Heart left ventricle (tissue), 16 donors: ENCODE data around the gene HNRNPC. TPM values are rescaled to one million over a fixed set of nuclear protein-coding genes. Genes with fewer than 3 reads are reported as not detected.

Source experiments
- ATAC-seq, 4 donors: fragments of 200-7000 bp; cut with Tn5 transposase; one replicate each; pipeline ENCODE4 v1.9.1; 2020 to 2022; ENCODE audit warnings: moderate library complexity in 4 of 4, mild to moderate bottlenecking in 3 of 4, moderate number of reproducible peaks in 1 of 4
- DNase-seq, 5 donors: peaks; one replicate each; pipeline ENCODE4 v3.0.0-alpha.2; 2020
- H3K27ac ChIP-seq, 12 donors: fragments of 200-600 bp; sonication (generic) in 4 of 12; one replicate each; pipeline versions ENCODE4 v1.5.0 to v1.8.0; 2016 to 2022; ENCODE audit warnings: mild to moderate bottlenecking in 2 of 12
- H3K27me3 ChIP-seq, 9 donors: fragments of 200-600 bp; sonication (generic) in 2 of 9; one replicate each; pipeline versions ENCODE4 v1.5.1 to v1.8.0; 2016 to 2022; ENCODE audit warnings: mild to moderate bottlenecking in 3 of 9
- H3K36me3 ChIP-seq, 9 donors: fragments of 200-600 bp; sonication (generic) in 2 of 9; one replicate each; pipeline versions ENCODE4 v1.5.0 to v1.8.0; 2018 to 2022; ENCODE audit warnings: mild to moderate bottlenecking in 2 of 9
- H3K4me1 ChIP-seq, 12 donors: fragments of 200-600 bp; sonication (generic) in 4 of 12; one replicate each; pipeline versions ENCODE4 v1.5.0 to v1.8.0; 2016 to 2022; ENCODE audit warnings: mild to moderate bottlenecking in 3 of 12
- H3K4me3 ChIP-seq, 12 donors: fragments of 200-600 bp; sonication (generic) in 4 of 12; one replicate each; pipeline versions ENCODE4 v1.5.0 to v1.8.0; 2017 to 2022; ENCODE audit warnings: mild to moderate bottlenecking in 9 of 12, moderate library complexity in 4 of 12
- H3K9me3 ChIP-seq, 12 donors: fragments of 200-600 bp; sonication (generic) in 4 of 12; one replicate each; pipeline versions ENCODE4 v1.5.0 to v1.8.0; 2016 to 2022; ENCODE audit warnings: mild to moderate bottlenecking in 1 of 12
- POLR2A ChIP-seq, 2 donors: fragments of 450-650 bp; IDR thresholded peaks; one replicate each; pipeline ENCODE4 v1.6.1; 2017; ENCODE audit warnings: antibody characterized with exemption in 2 of 2, mild to moderate bottlenecking in 2 of 2, moderate library complexity in 2 of 2
- WGBS, 4 donors: extraction: QIAGEN DNeasy Blood & Tissue Kit in 2 of 4; methylation state at CpG; one replicate each; pipeline versions ENCODE4 v1.1.5 to v1.1.7; 2013 to 2018; 5-methylcytosine and 5-hydroxymethylcytosine counted together
- intact Hi-C, 10 donors: fragments of 100-400 bp; cut with DNase I; formaldehyde crosslinking; loops; one replicate each; pipeline versions ENCODE4 v1.11.1 to v1.14.2; 2022
- polyA plus RNA-seq, 2 donors: library from polyadenylated mRNA; stranded (reverse); fragments of 200-250 nt; gene quantifications; one replicate each; pipeline ENCODE4 v1.2.3, GENCODE V29; 2013
- total RNA-seq, 9 donors: library from RNA; depleted of rRNA in 2 of 9; stranded (reverse); fragments of >200 nt in 2 of 9; fragmentation: NEBNext Ultra II Directional in 3 of 9; extraction: Animal tissue kit (Norgen Biotek cat#: 25700) in 3 of 9; gene quantifications; one replicate each; pipeline versions ENCODE4 v1.1.0 to v1.2.4, GENCODE V29; 2016 to 2023
- TF ChIP-seq, protein P1 (sequence below), 12 donors: fragments of 200-600 bp; sonication (generic) in 4 of 12; IDR thresholded peaks; one replicate each; pipeline versions ENCODE4 v1.5.0 to v1.8.0; 2018 to 2022; ENCODE audit warnings: antibody characterized with exemption in 12 of 12, mild to moderate bottlenecking in 5 of 12
- donor health status: ischemic (EF 13 %, LVEDD 7.1; RV severe dilation, severe dysfunction).
- donor health status: healthy with polysubstance abuse.
- donor health status: DM: no; HTN: yes; CAD: no.
- donor health status: DM: no; HTN: no; CAD: no.
- donor health status: ischemic (EF 25% LVEDD 6.9; RV normal size, moderate dysfunction).
- donor health status: ischemic (EF 25% LVEDD 5.7; RV mildly dilated, moderate dysfunction).
- donor health status: healthy.
- donor health status: DM: yes; HTN: yes; CAD: no.
- donor health status: ischemic (EF 35%, LVEDD 5.7; RV mildly dilated, moderate dysfunction).
- donor health status: nonischemic (EF 11% LVEDD 7.7; RV severe dilation, severe dysfunction).
- donor health status: DM: yes; HTN: yes; CAD: no.
- donor health status: PGD.
- donor health status: ischemic (EF 29% LVEDD 5.4; RV normal size, mild dysfunction).
- donor health status: nonischemic (EF 23%, LVEDD 6.1; RV moderate dilation, normal function).

HNRNPC gene
- total and polyA plus RNA-seq, 11 donors: 201 to 389 (median 255) TPM

GRCh38 chr14:21252149-21252548, 17.1 kb downstream of the HNRNPC start:
- ATAC-seq: no peak
- no peak for DNase-seq
- intact Hi-C loops: loop anchor here in 1 of 10 donors (10.0 kb wide), 1 partner anchor 133 kb away; the partner anchor contains the start of gene SUPT16H
- TF ChIP-seq POLR2A (IDR thresholded peaks at IDR 0.05): no peak
- TF ChIP-seq, protein P1, sequence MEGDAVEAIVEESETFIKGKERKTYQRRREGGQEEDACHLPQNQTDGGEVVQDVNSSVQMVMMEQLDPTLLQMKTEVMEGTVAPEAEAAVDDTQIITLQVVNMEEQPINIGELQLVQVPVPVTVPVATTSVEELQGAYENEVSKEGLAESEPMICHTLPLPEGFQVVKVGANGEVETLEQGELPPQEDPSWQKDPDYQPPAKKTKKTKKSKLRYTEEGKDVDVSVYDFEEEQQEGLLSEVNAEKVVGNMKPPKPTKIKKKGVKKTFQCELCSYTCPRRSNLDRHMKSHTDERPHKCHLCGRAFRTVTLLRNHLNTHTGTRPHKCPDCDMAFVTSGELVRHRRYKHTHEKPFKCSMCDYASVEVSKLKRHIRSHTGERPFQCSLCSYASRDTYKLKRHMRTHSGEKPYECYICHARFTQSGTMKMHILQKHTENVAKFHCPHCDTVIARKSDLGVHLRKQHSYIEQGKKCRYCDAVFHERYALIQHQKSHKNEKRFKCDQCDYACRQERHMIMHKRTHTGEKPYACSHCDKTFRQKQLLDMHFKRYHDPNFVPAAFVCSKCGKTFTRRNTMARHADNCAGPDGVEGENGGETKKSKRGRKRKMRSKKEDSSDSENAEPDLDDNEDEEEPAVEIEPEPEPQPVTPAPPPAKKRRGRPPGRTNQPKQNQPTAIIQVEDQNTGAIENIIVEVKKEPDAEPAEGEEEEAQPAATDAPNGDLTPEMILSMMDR (IDR thresholded peaks at IDR 0.05): no peak
- H3K4me1 ChIP-seq: peaks cover 0 to 78% (median 27%) of the 10 kb centered on the region in 12 donors
- 89 to 91% (median 90%) methylated on average over 2 of the region's 2 CpGs for WGBS, 4 donors
- H3K4me3 ChIP-seq: no peak overlapping the region
- H3K27ac ChIP-seq: no peak overlapping the region
- H3K27me3 ChIP-seq: no peaks in the 10 kb centered on the region
- H3K36me3 ChIP-seq: peaks cover 0 to 100% (median 82%) of the 10 kb centered on the region in 9 donors
- H3K9me3 ChIP-seq: no peaks in the 10 kb centered on the region

- Histone ChIP-seq H3K36me3 (peaks cover 0 to 99% (median 72%) of the 10 kb centered on the region in 9 donors), H3K27me3 (no peaks in the 10 kb centered on the region), H3K4me3 (no peak overlapping the region), H3K27ac (no peak overlapping the region), H3K4me1 (peaks cover 0 to 78% (median 20%) of the 10 kb centered on the region in 12 donors), H3K9me3 (peaks cover 0 to 2% (median 0%) of the 10 kb centered on the region in 12 donors)
- ATAC-seq: no peak
- 94 to 97% (median 95%) methylated on average over 5 of the region's 5 CpGs for WGBS, 4 donors
- TF ChIP-seq, protein P1 (IDR thresholded peaks at IDR 0.05): no peak
- TF ChIP-seq POLR2A (IDR thresholded peaks at IDR 0.05): no peak
- no peak for DNase-seq
- intact Hi-C loops: loop anchor here in 1 of 10 donors (10.0 kb wide), 1 partner anchor 134 kb away; the partner anchor contains the start of gene SUPT16H
These were observed 18.0 kb downstream of the HNRNPC start for GRCh38 chr14:21251215-21251614.

DNA sequence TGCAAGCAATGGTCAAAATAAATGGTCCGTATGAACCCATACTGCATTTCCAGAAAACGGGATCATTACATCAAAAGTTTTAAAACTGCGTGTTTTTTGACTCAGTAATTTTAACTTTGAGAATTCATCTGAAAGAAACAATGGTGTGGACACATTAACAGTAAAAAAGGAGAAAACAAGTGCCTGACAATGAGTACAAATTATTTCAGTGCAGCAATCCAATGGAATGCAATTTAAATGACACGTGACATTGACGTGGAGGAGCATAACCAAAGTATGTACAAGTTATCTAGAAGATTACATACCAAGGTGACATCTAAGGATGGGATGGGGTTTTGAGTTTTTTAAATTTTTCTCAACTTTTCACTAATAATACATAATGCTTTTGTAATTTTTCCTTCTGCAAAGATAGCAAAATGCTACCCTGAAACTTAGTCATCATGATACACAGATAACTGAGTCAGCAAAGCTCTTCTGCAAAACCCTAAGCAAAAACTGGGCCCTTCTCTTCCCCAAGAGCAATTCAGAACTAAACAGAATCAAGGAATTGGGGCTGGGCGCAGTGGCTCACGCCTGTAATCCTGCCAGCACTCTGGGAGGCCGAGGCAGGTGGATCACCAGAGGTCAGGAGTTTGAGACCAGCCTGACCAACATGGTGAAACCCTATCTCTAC, 20.4 kb downstream of the HNRNPC start:
- Histone ChIP-seq H3K9me3 (peaks cover 0 to 5% (median 0%) of the 10 kb centered on the region in 12 donors), H3K36me3 (peaks cover 0 to 99% (median 68%) of the 10 kb centered on the region in 9 donors), H3K27ac (no peak overlapping the region), H3K4me3 (no peak overlapping the region), H3K4me1 (peaks cover 0 to 74% (median 9%) of the 10 kb centered on the region in 12 donors), H3K27me3 (no peaks in the 10 kb centered on the region)
- TF ChIP-seq POLR2A (IDR thresholded peaks at IDR 0.05): no peak
- TF ChIP-seq, protein P1 (IDR thresholded peaks at IDR 0.05): no peak
- ATAC-seq (no peak), DNase-seq (no peak)
- intact Hi-C loops: no loop called here
- 82 to 88% (median 86%) methylated on average over 8 of the region's 8 CpGs for WGBS, 4 donors

DNA sequence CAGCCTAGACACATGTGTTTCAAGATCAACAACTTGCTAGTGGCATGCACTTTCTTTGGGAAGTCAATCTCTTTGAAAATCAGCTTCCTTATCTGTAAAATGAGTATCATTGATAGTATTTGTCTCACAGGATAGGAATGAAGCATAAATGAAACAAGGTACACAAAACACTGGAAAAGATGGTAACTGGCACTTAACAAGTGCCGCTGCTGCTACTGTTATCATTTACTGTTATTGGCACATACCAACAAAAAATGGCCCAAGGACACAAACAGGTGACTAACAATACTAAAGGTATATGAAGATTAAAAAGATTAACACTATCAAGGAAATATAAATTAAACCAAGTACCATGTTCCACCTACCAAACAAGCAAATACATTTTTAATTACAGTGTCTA, 20.9 kb downstream of the HNRNPC start:
- Histone ChIP-seq H3K4me1 (peaks cover 0 to 71% (median 9%) of the 10 kb centered on the region in 12 donors), H3K9me3 (peaks cover 0 to 5% (median 0%) of the 10 kb centered on the region in 12 donors), H3K27me3 (no peaks in the 10 kb centered on the region), H3K4me3 (no peak overlapping the region), H3K36me3 (peaks cover 0 to 99% (median 68%) of the 10 kb centered on the region in 9 donors), H3K27ac (no peak overlapping the region)
- TF ChIP-seq, protein P1 (IDR thresholded peaks at IDR 0.05): no peak
- TF ChIP-seq POLR2A (IDR thresholded peaks at IDR 0.05): no peak
- ATAC-seq: no peak
- 83 to 97% (median 90%) methylated on average over 1 of the region's 1 CpG for WGBS, 4 donors
- intact Hi-C loops: no loop called here
- no peak for DNase-seq
